SK-N-SH (cell line): ENCODE data around the gene SLC10A1. TPM values are rescaled to one million over a fixed set of nuclear protein-coding genes. Genes with fewer than 3 reads are reported as not detected.

Experiments
- CTCF ChIA-PET: fragments of 300-600, 350-600 bp; formaldehyde crosslinking; extraction: SDS; loops from one replicate; lab custom pipeline; 2021; lab: Yijun Ruan, JAX
- POLR2A ChIA-PET: fragments of 350-600 bp; sonication (Branson Sonifier 250); formaldehyde crosslinking; extraction: SDS; loops from one replicate; lab custom pipeline; 2020; ENCODE audit warnings: antibody characterized with exemption, inconsistent platforms; lab: Yijun Ruan, JAX
- DNase-seq: peaks from one replicate; pipeline ENCODE4 v3.0.0; 2012
- H2AFZ ChIP-seq: fragments of 200-600 bp; sonication (generic); 2 replicates; pipeline ENCODE4 v1.8.1; 2016; ENCODE audit warnings: antibody characterized with exemption, mild to moderate bottlenecking, low read depth
- H3F3A ChIP-seq: fragments of 200-600 bp; sonication (generic); replicated peaks from 2 replicates; pipeline ENCODE3; 2016; ENCODE audit warnings: antibody characterized with exemption, mild to moderate bottlenecking; ENCODE audit not compliant: insufficient read depth
- H3K27ac ChIP-seq, 2 experiments: fragments of 200-500 bp in 1 of 2; fragments of 200-600 bp in 1 of 2; sonication (Bioruptor generic) in 1 of 2; sonication (generic), shearing (Covaris generic) in 1 of 2; 2 replicates each; pipeline versions ENCODE4 v1.5.1 to v1.6.1; 2014 to 2016; ENCODE audit warnings: low read depth in 2 of 2, inconsistent platforms in 1 of 2, low read length in 1 of 2, mild to moderate bottlenecking in 1 of 2, mixed read lengths in 1 of 2
- H3K27me3 ChIP-seq: fragments of 200-600 bp; sonication (generic), shearing (Covaris generic); 2 replicates; pipeline ENCODE4 v1.6.1; 2016; ENCODE audit warnings: mixed run types; ENCODE audit not compliant: insufficient read depth
- H3K36me3 ChIP-seq, 2 experiments: fragments of 200-500 bp in 1 of 2; fragments of 200-600 bp in 1 of 2; sonication (Bioruptor generic) in 1 of 2; sonication (generic) in 1 of 2; replicated peaks in 1 of 2; 2 replicates each; pipeline versions ENCODE3 to v1.5.1; 2014 to 2016; ENCODE audit warnings: low read length in 1 of 2, mild to moderate bottlenecking in 1 of 2; ENCODE audit not compliant: insufficient read depth in 2 of 2, control insufficient read depth in 1 of 2
- H3K4me1 ChIP-seq, 2 experiments: fragments of 200-500 bp in 1 of 2; fragments of 200-600 bp in 1 of 2; sonication (Bioruptor generic) in 1 of 2; sonication (generic), shearing (Covaris generic) in 1 of 2; 2 replicates each; pipeline versions ENCODE4 v1.5.1 to v1.6.1; 2014 to 2016; ENCODE audit warnings: low read depth in 1 of 2, low read length in 1 of 2, mixed run types in 1 of 2; ENCODE audit not compliant: insufficient read depth in 2 of 2, control insufficient read depth in 1 of 2
- H3K4me2 ChIP-seq: fragments of 200-600 bp; sonication (generic), shearing (Covaris generic); 2 replicates; pipeline ENCODE4 v1.6.1; 2017; ENCODE audit warnings: mixed run types
- H3K4me3 ChIP-seq, 2 experiments: fragments of 200-500 bp in 1 of 2; fragments of 200-600 bp in 1 of 2; sonication (Bioruptor generic) in 1 of 2; sonication (generic), shearing (Covaris generic) in 1 of 2; 2 replicates each; pipeline versions ENCODE4 v1.5.1 to v1.8.1; 2014 to 2016; ENCODE audit warnings: low read depth in 2 of 2, inconsistent platforms in 1 of 2, low read length in 1 of 2, mild to moderate bottlenecking in 1 of 2, mixed read lengths in 1 of 2, moderate library complexity in 1 of 2
- H3K79me2 ChIP-seq: fragments of 200-600 bp; sonication (generic); 2 replicates; pipeline ENCODE4 v1.8.1; 2017; ENCODE audit warnings: mild to moderate bottlenecking; ENCODE audit not compliant: insufficient read depth
- H3K9ac ChIP-seq: fragments of 200-600 bp; sonication (generic); 2 replicates; pipeline ENCODE4 v1.6.1; 2017; ENCODE audit warnings: mixed run types
- H3K9me2 ChIP-seq: fragments of 200-600 bp; sonication (generic); 2 replicates; pipeline ENCODE4 v1.6.1; 2017; ENCODE audit warnings: mixed run types
- H3K9me3 ChIP-seq: fragments of 200-600 bp; sonication (generic); 2 replicates; pipeline ENCODE4 v1.6.1; 2017; ENCODE audit warnings: mixed run types, mild to moderate bottlenecking, moderate library complexity
- H4K20me1 ChIP-seq: fragments of 200-600 bp; sonication (generic); 2 replicates; pipeline ENCODE4 v1.6.1; 2017; ENCODE audit warnings: mild to moderate bottlenecking, mixed run types; ENCODE audit not compliant: insufficient read depth
- CHD2 ChIP-seq: fragments of 150-350 bp; IDR thresholded peaks from 2 replicates; pipeline ENCODE4 v1.6.1; 2018; ENCODE audit warnings: low read length; ENCODE audit not compliant: partially characterized antibody
- ELF1 ChIP-seq: IDR thresholded peaks from 2 replicates; pipeline ENCODE4 v1.4.0; 2012
- EP300 ChIP-seq, 2 experiments: IDR thresholded peaks; 2 replicates each; pipeline versions ENCODE4 v1.4.0 to v1.6.1; 2012; ENCODE audit warnings: borderline replicate concordance in 1 of 2, low read depth in 1 of 2, low read length in 1 of 2
- EZH2phosphoT487 ChIP-seq: fragments of 200-600 bp; sonication (generic); IDR thresholded peaks from 2 replicates; pipeline ENCODE4 v1.6.1; 2017; ENCODE audit warnings: low read depth, mixed run types, mild to moderate bottlenecking, antibody characterized with exemption, moderate library complexity, borderline replicate concordance
- FOXM1 ChIP-seq: IDR thresholded peaks from 2 replicates; pipeline ENCODE4 v1.4.0; 2012; ENCODE audit warnings: low read depth, mild to moderate bottlenecking
- GABPA ChIP-seq: IDR thresholded peaks from 2 replicates; pipeline ENCODE4 v1.4.0; 2012; ENCODE audit warnings: low read depth, mild to moderate bottlenecking
- JUND ChIP-seq: IDR thresholded peaks from 2 replicates; pipeline ENCODE4 v1.4.0; 2012
- MAX ChIP-seq: IDR thresholded peaks from 2 replicates; pipeline ENCODE4 v1.4.0; 2012; ENCODE audit warnings: low read depth
- MXI1 ChIP-seq: IDR thresholded peaks from 2 replicates; pipeline ENCODE4 v1.6.1; 2012; ENCODE audit warnings: mild to moderate bottlenecking, low read depth, low read length, improper control_type of control experiment
- NRF1 ChIP-seq: IDR thresholded peaks from 2 replicates; pipeline ENCODE4 v1.6.1; 2012; ENCODE audit warnings: low read depth, mild to moderate bottlenecking, low read length
- POLR2AphosphoS5 ChIP-seq: IDR thresholded peaks from 2 replicates; pipeline ENCODE4 v1.6.1; 2012; ENCODE audit warnings: low read depth, low read length
- RFX5 ChIP-seq: IDR thresholded peaks from 2 replicates; pipeline ENCODE4 v1.6.1; 2012; ENCODE audit warnings: mild to moderate bottlenecking, improper control_type of control experiment, low read length
- RXRA ChIP-seq: IDR thresholded peaks from 2 replicates; pipeline ENCODE4 v1.4.0; 2012; ENCODE audit warnings: low read depth, mild to moderate bottlenecking, borderline replicate concordance
- SIN3A ChIP-seq: IDR thresholded peaks from 2 replicates; pipeline ENCODE4 v1.6.1; 2012; ENCODE audit warnings: low read depth, mild to moderate bottlenecking, low read length, moderate library complexity, borderline replicate concordance
- TAF1 ChIP-seq: IDR thresholded peaks from 2 replicates; pipeline ENCODE4 v1.6.1; 2012; ENCODE audit warnings: low read depth, mild to moderate bottlenecking, low read length, moderate library complexity, borderline replicate concordance
- TCF12 ChIP-seq: IDR thresholded peaks from 2 replicates; pipeline ENCODE4 v1.4.0; 2012
- TEAD4 ChIP-seq: IDR thresholded peaks from 2 replicates; pipeline ENCODE4 v1.4.0; 2012; ENCODE audit warnings: mild to moderate bottlenecking, borderline replicate concordance; ENCODE audit not compliant: insufficient read depth
- YY1 ChIP-seq: IDR thresholded peaks from 2 replicates; pipeline ENCODE4 v1.4.0; 2012; ENCODE audit warnings: low read depth, mild to moderate bottlenecking
- ZBTB33 ChIP-seq: IDR thresholded peaks from 2 replicates; pipeline ENCODE4 v1.4.0; 2012; ENCODE audit warnings: low read depth, borderline replicate concordance
- WGBS: methylation state at CpG from one replicate; pipeline ENCODE4 v1.1.6; 2017; ENCODE audit warnings: low lambda C conversion rate; 5-methylcytosine and 5-hydroxymethylcytosine counted together
- polyA plus RNA-seq, 3 experiments: library from polyadenylated mRNA; depleted of rRNA; stranded (reverse); fragments of >200 nt; gene quantifications; 2 replicates each; pipeline ENCODE4 v1.2.3, GENCODE V29; 2012
- TF ChIP-seq, protein P1 (sequence below): fragments of 200-600 bp; sonication (generic); IDR thresholded peaks from 2 replicates; pipeline ENCODE4 v1.6.1; 2017; ENCODE audit warnings: antibody characterized with exemption, mild to moderate bottlenecking, moderate library complexity
- TF ChIP-seq, protein P2 (sequence below): IDR thresholded peaks from 2 replicates; pipeline ENCODE4 v1.6.1; 2012; ENCODE audit warnings: mild to moderate bottlenecking, low read depth, low read length, moderate library complexity

SLC10A1 gene
- polyA plus RNA-seq, 1 of the 3 experiments (the other 2 are of a cell fraction): not detected

DNA sequence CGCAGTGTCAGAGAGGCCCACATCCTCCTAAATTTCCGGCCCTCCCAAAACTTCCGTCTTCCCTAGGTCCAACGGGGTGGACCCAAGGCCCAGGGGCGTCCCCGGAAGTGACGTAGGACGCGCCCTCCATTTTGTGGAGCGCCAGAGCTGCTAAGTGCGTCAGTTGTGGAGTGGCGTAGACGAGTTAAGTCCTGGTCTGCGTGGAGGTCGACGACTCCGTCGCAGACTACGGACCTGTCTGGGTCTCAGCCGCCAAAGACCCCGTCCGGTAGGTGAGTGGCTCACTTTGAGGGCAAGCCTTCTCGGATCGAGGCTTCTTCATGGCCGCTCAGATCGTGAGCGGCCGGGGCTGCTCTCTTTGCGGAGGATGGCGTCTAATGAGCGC, 30.1 kb downstream of the SLC10A1 start, which contains the start of gene SRSF5:
Gene SRSF5, plus strand, starts transcription at position 159 of the 385 bp plus-strand sequence. CDS start 1,015 bp downstream, outside the sequence.
- H3K9me2 ChIP-seq: no peaks in the 10 kb centered on the region
- TF ChIP-seq RXRA (no peak), NRF1 (no peak), TAF1 (peak; percentile 95), TCF12 (peak; percentile 10; the same call in 1 of the 2 replicates), ELF1 (peak; percentile 92), EP300 (IDR thresholded peaks at IDR 0.05; ENCODE audit: borderline replicate concordance in 1 of 2, low read depth in 1 of 2, low read length in 1 of 2) (peak in 1 of 2 experiments; percentile 41; a peak in 2 of 4 replicates), GABPA (peak; percentile 85), EZH2phosphoT487 (no peak), JUND (no peak), YY1 (peak; percentile 91), FOXM1 (0 out of 2 replicates have a peak, but pooled peaks have one; percentile 12), SIN3A (peak; percentile 83), RFX5 (no peak), ZBTB33 (peak; percentile 82; the same call in 1 of the 2 replicates), TEAD4 (peak; percentile 74), CHD2 (peak; percentile 92), MXI1 (peak; percentile 56; the same call in 1 of the 2 replicates), POLR2AphosphoS5 (peak; percentile 99), MAX (peak; percentile 73)
- TF ChIP-seq, protein P1, sequence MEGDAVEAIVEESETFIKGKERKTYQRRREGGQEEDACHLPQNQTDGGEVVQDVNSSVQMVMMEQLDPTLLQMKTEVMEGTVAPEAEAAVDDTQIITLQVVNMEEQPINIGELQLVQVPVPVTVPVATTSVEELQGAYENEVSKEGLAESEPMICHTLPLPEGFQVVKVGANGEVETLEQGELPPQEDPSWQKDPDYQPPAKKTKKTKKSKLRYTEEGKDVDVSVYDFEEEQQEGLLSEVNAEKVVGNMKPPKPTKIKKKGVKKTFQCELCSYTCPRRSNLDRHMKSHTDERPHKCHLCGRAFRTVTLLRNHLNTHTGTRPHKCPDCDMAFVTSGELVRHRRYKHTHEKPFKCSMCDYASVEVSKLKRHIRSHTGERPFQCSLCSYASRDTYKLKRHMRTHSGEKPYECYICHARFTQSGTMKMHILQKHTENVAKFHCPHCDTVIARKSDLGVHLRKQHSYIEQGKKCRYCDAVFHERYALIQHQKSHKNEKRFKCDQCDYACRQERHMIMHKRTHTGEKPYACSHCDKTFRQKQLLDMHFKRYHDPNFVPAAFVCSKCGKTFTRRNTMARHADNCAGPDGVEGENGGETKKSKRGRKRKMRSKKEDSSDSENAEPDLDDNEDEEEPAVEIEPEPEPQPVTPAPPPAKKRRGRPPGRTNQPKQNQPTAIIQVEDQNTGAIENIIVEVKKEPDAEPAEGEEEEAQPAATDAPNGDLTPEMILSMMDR: no peak
- TF ChIP-seq, protein P2, sequence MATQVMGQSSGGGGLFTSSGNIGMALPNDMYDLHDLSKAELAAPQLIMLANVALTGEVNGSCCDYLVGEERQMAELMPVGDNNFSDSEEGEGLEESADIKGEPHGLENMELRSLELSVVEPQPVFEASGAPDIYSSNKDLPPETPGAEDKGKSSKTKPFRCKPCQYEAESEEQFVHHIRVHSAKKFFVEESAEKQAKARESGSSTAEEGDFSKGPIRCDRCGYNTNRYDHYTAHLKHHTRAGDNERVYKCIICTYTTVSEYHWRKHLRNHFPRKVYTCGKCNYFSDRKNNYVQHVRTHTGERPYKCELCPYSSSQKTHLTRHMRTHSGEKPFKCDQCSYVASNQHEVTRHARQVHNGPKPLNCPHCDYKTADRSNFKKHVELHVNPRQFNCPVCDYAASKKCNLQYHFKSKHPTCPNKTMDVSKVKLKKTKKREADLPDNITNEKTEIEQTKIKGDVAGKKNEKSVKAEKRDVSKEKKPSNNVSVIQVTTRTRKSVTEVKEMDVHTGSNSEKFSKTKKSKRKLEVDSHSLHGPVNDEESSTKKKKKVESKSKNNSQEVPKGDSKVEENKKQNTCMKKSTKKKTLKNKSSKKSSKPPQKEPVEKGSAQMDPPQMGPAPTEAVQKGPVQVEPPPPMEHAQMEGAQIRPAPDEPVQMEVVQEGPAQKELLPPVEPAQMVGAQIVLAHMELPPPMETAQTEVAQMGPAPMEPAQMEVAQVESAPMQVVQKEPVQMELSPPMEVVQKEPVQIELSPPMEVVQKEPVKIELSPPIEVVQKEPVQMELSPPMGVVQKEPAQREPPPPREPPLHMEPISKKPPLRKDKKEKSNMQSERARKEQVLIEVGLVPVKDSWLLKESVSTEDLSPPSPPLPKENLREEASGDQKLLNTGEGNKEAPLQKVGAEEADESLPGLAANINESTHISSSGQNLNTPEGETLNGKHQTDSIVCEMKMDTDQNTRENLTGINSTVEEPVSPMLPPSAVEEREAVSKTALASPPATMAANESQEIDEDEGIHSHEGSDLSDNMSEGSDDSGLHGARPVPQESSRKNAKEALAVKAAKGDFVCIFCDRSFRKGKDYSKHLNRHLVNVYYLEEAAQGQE: peak; percentile 40; the same call in 1 of the 2 replicates
- TF ChIP-seq, all 33 proteins: peak for 15
- peak within 1 kb of the TSS; percentile 100 for H3K9ac ChIP-seq
- H3K9me3 ChIP-seq: no peaks in the 10 kb centered on the region
- ChIA-PET CTCF (interaction anchor here (0.8 to 0.9 kb wide), 3 partner anchors 36 to 40 kb away, joined by 3 to 4 read pairs (median 3); no protein-coding TSS in a partner anchor), POLR2A (interaction anchor here (0.6 to 2.2 kb wide), 9 partner anchors 8 to 261 kb away, joined by 3 to 13 read pairs (median 3); partner anchors contain the start of gene SUSD6)
- H3F3A ChIP-seq: peaks cover 29% of the 10 kb centered on the region
- peak within 1 kb of the TSS; percentile 98 for H3K27ac ChIP-seq
- peaks cover 40 to 43% of the 10 kb centered on the region in 2 experiments for H3K36me3 ChIP-seq
- H3K27me3 ChIP-seq: no peaks in the 10 kb centered on the region
- H3K79me2 ChIP-seq: peaks cover 44% of the 10 kb centered on the region
- peaks cover 37% of the 10 kb centered on the region for H4K20me1 ChIP-seq
- peak within 1 kb of the TSS; percentile 84 for H3K4me2 ChIP-seq
- peak within 1 kb of the TSS; percentile 84 for H2AFZ ChIP-seq
- peak; percentile 94 for DNase-seq
- peaks cover 7 to 23% of the 10 kb centered on the region in 2 experiments; a peak in 3 of 4 replicates for H3K4me1 ChIP-seq
- H3K4me3 ChIP-seq: peak within 1 kb of the TSS; percentile 97 to 100
- WGBS: 0% methylated on average over 4 of the region's 31 CpGs
